DND-41 (cell line): ENCODE results near the gene NKAP.

Source experiments
- ATAC-seq: fragments of 200-7000 bp; cut with Tn5 transposase; 3 replicates; pipeline ENCODE4 v1.9.1; 2021; ENCODE audit warnings: low read depth; ENCODE audit not compliant: insufficient read depth
- DNase-seq: peaks from one replicate; pipeline ENCODE4 v3.0.0-alpha.2; 2020
- H2AFZ ChIP-seq: 2 replicates; pipeline ENCODE4 v1.6.0; 2012; ENCODE audit warnings: low read depth, low read length
- H3K27ac ChIP-seq: 2 replicates; pipeline ENCODE4 v1.5.1; 2012; ENCODE audit warnings: low read length, inconsistent platforms
- H3K27me3 ChIP-seq: fragments of 200-600 bp; sonication (generic); 2 replicates; pipeline ENCODE4 v1.6.0; 2012; ENCODE audit warnings: low read length, mild to moderate bottlenecking, inconsistent platforms; ENCODE audit not compliant: insufficient read depth, poor library complexity
- H3K36me3 ChIP-seq: 2 replicates; pipeline ENCODE4 v1.5.1; 2012; ENCODE audit warnings: low read length, inconsistent platforms; ENCODE audit not compliant: insufficient read depth
- H3K4me1 ChIP-seq: 2 replicates; pipeline ENCODE4 v1.5.1; 2012; ENCODE audit warnings: mild to moderate bottlenecking, low read length; ENCODE audit not compliant: insufficient read depth
- H3K4me2 ChIP-seq: 2 replicates; pipeline ENCODE4 v1.6.0; 2012; ENCODE audit warnings: mild to moderate bottlenecking, moderate library complexity, low read length, inconsistent platforms; ENCODE audit not compliant: insufficient read depth
- H3K4me3 ChIP-seq, 2 experiments: fragments of 200-600 bp in 1 of 2; shearing (Covaris generic) in 1 of 2; 2 replicates each; pipeline ENCODE4 v1.5.1; 2012 to 2016; ENCODE audit warnings: inconsistent platforms in 2 of 2, low read length in 2 of 2, mild to moderate bottlenecking in 2 of 2, low read depth in 1 of 2, moderate library complexity in 1 of 2
- H3K79me2 ChIP-seq: 2 replicates; pipeline ENCODE4 v1.6.0; 2012; ENCODE audit warnings: low read length, inconsistent platforms; ENCODE audit not compliant: insufficient read depth
- H3K9ac ChIP-seq: 2 replicates; pipeline ENCODE4 v1.6.0; 2012; ENCODE audit warnings: low read depth, mild to moderate bottlenecking, inconsistent platforms, low read length, moderate library complexity
- H3K9me3 ChIP-seq: 2 replicates; pipeline ENCODE4 v1.5.1; 2012; ENCODE audit warnings: low read length, moderate library complexity, mild to moderate bottlenecking, inconsistent platforms; ENCODE audit not compliant: insufficient read depth, severe bottlenecking
- H4K20me1 ChIP-seq: 2 replicates; pipeline ENCODE4 v1.6.0; 2012; ENCODE audit warnings: low read length; ENCODE audit not compliant: insufficient read depth
- EZH2 ChIP-seq: IDR thresholded peaks from 3 replicates; pipeline ENCODE4 v1.6.1; 2012; ENCODE audit warnings: borderline replicate concordance, low read depth, mild to moderate bottlenecking, moderate library complexity, low read length, inconsistent platforms; ENCODE audit not compliant: severe bottlenecking
- TF ChIP-seq, protein P1 (sequence below): IDR thresholded peaks from 2 replicates; pipeline ENCODE4 v1.5.1; 2012; ENCODE audit warnings: borderline replicate concordance, low read length, moderate library complexity, mild to moderate bottlenecking; ENCODE audit not compliant: poor library complexity, severe bottlenecking; ENCODE audit errors: extremely low read depth

Gene NKAP

DNA sequence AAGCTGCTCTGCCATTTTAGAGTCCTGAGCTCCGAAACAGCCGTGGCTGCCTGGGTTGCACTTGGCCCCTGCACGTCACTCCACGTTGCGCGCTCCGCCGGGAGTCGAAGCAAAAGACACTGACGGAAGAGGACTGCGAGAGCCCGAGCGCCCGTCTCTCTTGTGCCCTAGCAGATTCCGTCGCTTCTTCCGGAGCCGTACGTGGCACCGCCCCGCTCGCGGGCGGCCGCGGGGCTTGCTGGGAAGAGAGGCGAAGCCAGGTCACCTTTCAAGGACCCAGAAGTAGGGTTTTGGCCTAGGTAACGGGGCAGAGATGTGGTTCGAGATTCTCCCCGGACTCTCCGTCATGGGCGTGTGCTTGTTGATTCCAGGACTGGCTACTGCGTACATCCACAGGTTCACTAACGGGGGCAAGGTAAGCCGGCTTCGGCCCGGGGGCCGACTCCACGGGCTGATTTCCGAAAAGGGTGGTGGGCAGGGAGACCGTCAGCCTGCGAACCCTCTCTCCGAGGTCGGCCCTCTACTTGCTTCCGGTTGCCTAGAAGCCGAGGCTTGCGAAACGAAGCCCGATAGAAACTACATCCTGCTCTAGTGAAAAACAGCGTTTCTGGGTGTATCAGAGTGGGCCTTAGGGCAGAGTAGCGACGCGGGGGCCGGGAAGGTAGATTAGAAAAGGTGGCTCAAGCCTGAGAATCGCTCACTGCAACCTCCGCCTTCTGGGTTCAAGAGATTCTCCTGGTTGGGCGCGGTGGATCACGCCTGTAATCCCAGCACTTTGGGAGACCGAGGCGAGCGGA, 71.8 kb downstream of the NKAP start, which contains the start of the genes NDUFA1 and RNF113A:
Gene NDUFA1 (plus strand): TSS at position 234 of the 797 bp plus-strand sequence. CDS start 80 bp downstream, at position 314.
Gene RNF113A (minus strand): TSS at position 135 of the 797 bp plus-strand sequence. CDS start 120 bp downstream, at position 15.
- peak within 1 kb of the TSS; percentile 61 to 77 for H3K4me3 ChIP-seq
- no peaks in the 10 kb centered on the region for H3K27me3 ChIP-seq
- H3K9ac ChIP-seq = peak within 1 kb of the TSS; percentile 94
- peaks cover 61% of the 10 kb centered on the region for H3K79me2 ChIP-seq
- peak within 1 kb of the TSS; percentile 98 for H3K27ac ChIP-seq
- no peaks in the 10 kb centered on the region for H3K9me3 ChIP-seq
- H3K4me2 ChIP-seq = peak within 1 kb of the TSS; percentile 72
- peaks cover 19% of the 10 kb centered on the region for H3K36me3 ChIP-seq
- peak within 1 kb of the TSS; percentile 87 for H2AFZ ChIP-seq
- H4K20me1 ChIP-seq = peaks cover 7% of the 10 kb centered on the region; the same call in 1 of the 2 replicates
- DNase-seq (peak; percentile 86), ATAC-seq (peak; percentile 93)
- TF ChIP-seq, protein P1, sequence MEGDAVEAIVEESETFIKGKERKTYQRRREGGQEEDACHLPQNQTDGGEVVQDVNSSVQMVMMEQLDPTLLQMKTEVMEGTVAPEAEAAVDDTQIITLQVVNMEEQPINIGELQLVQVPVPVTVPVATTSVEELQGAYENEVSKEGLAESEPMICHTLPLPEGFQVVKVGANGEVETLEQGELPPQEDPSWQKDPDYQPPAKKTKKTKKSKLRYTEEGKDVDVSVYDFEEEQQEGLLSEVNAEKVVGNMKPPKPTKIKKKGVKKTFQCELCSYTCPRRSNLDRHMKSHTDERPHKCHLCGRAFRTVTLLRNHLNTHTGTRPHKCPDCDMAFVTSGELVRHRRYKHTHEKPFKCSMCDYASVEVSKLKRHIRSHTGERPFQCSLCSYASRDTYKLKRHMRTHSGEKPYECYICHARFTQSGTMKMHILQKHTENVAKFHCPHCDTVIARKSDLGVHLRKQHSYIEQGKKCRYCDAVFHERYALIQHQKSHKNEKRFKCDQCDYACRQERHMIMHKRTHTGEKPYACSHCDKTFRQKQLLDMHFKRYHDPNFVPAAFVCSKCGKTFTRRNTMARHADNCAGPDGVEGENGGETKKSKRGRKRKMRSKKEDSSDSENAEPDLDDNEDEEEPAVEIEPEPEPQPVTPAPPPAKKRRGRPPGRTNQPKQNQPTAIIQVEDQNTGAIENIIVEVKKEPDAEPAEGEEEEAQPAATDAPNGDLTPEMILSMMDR = no peak
- no peak for TF ChIP-seq EZH2
- H3K4me1 ChIP-seq = peaks cover 29% of the 10 kb centered on the region

DNA sequence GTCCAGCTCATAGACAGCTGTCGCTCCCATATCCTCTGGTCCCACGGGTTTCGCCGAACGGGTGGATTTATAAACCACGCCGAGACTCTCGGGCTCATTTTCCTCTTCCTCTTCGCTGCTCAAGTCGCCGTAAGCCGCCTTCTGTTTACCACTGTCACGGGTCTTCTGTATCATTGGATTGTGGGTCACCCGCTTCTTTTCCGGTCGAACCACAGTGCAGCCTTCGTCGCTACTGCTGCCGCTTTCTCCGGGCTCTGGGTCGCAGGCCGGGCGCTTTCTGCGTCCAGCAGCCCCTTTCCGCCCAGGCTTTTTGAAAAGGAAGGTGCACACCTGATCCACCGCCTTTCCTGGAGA, 72.3 kb downstream of the NKAP start:
- peak overlapping the region; percentile 94 for H3K9ac ChIP-seq
- peaks cover 61% of the 10 kb centered on the region for H3K79me2 ChIP-seq
- no peak for TF ChIP-seq EZH2
- TF ChIP-seq, protein P1 = no peak
- no peaks in the 10 kb centered on the region for H3K9me3 ChIP-seq
- peaks cover 15% of the 10 kb centered on the region for H3K36me3 ChIP-seq
- H4K20me1 ChIP-seq = peaks cover 7% of the 10 kb centered on the region; the same call in 1 of the 2 replicates
- H2AFZ ChIP-seq = peak overlapping the region; percentile 87
- peak overlapping the region; percentile 72 for H3K4me2 ChIP-seq
- DNase-seq (no peak), ATAC-seq (peak; percentile 24)
- H3K27ac ChIP-seq = peak overlapping the region; percentile 98
- peaks cover 29% of the 10 kb centered on the region for H3K4me1 ChIP-seq
- peak overlapping the region; percentile 61 to 77 for H3K4me3 ChIP-seq
- H3K27me3 ChIP-seq = no peaks in the 10 kb centered on the region
